K562 (cell line): ENCODE results near the gene PLA2G3. TPM values are rescaled to one million over a fixed set of nuclear protein-coding genes. Genes with fewer than 3 reads are reported as not detected.

ENCODE experiments used
- ATAC-seq: fragments of 200-7000 bp; cut with Tn5 transposase; 3 replicates; pipeline ENCODE4 v1.9.1; 2020; ENCODE audit warnings: moderate library complexity
- BruUV-seq: library from RNA; stranded (reverse); fragments of 400-500 nt; replicated peaks from 2 replicates; lab custom pipeline; 2021; lab: Mats Ljungman, UMichigan
- CTCF ChIA-PET: fragments of 300-600 bp; formaldehyde crosslinking; extraction: SDS; loops from one replicate; lab custom pipeline; 2021; ENCODE audit warnings: low intra/inter-chr PET ratio; lab: Yijun Ruan, JAX
- POLR2A ChIA-PET: fragments of 300-600, 350-650 bp; sonication (Branson Sonifier 250); formaldehyde crosslinking; extraction: SDS; loops from one replicate; lab custom pipeline; 2021; ENCODE audit warnings: antibody characterized with exemption, inconsistent platforms; lab: Yijun Ruan, JAX
- DNase-seq, 4 experiments: peaks; one replicate each; pipeline versions ENCODE4 v3.0.0 to v3.0.0-alpha.2; 2011 to 2018; ENCODE audit warnings: low spot score in 3 of 4, mixed read lengths in 3 of 4; ENCODE audit errors: extremely low read depth in 1 of 4
- FAIRE-seq: peaks from 2 replicates; lab custom pipeline; 2011; peaks lifted over from hg19 to GRCh38; lab: Jason Lieb, UNC
- H2AFZ ChIP-seq: 2 replicates; pipeline ENCODE4 v1.6.0; 2011; ENCODE audit warnings: low read depth, low read length, control low read depth, inconsistent platforms
- H3K27ac ChIP-seq: fragments of 200-600 bp; 3 replicates; pipeline ENCODE4 v1.8.0; 2011; ENCODE audit warnings: low read depth, mild to moderate bottlenecking, control low read depth, inconsistent platforms, low read length, moderate library complexity, mixed read lengths; ENCODE audit errors: extremely low read depth
- H3K27me3 ChIP-seq, 2 experiments: fragments of 300-600 bp in 1 of 2; 2 replicates in 1 of 2; 3 replicates in 1 of 2; pipeline versions ENCODE4 v1.6.0 to v1.8.0; 2011; ENCODE audit warnings: inconsistent platforms in 2 of 2, low read length in 2 of 2, mild to moderate bottlenecking in 1 of 2, mixed read lengths in 1 of 2, moderate library complexity in 1 of 2; ENCODE audit not compliant: control insufficient read depth in 2 of 2, insufficient read depth in 2 of 2
- H3K36me3 ChIP-seq: fragments of 300-600 bp; 3 replicates; pipeline ENCODE4 v1.8.0; 2011; ENCODE audit warnings: mild to moderate bottlenecking, low read length, inconsistent platforms; ENCODE audit not compliant: control insufficient read depth, insufficient read depth
- H3K4me1 ChIP-seq, 2 experiments: fragments of 200-600 bp in 1 of 2; replicated peaks in 1 of 2; 2 replicates in 1 of 2; 3 replicates in 1 of 2; pipeline versions ENCODE4 v1.5.1 to v1.8.0; 2011; ENCODE audit warnings: inconsistent platforms in 2 of 2, low read length in 2 of 2, mild to moderate bottlenecking in 1 of 2, mixed read lengths in 1 of 2, moderate library complexity in 1 of 2; ENCODE audit not compliant: control insufficient read depth in 2 of 2, insufficient read depth in 2 of 2
- H3K4me2 ChIP-seq: 2 replicates; pipeline ENCODE4 v1.6.1; 2011; ENCODE audit warnings: low read length, control low read depth, inconsistent platforms, mixed read lengths; ENCODE audit not compliant: insufficient read depth
- H3K4me3 ChIP-seq: fragments of 200-600 bp; sonication (generic), shearing (Covaris generic); 2 replicates; pipeline ENCODE4 v1.5.1; 2016; ENCODE audit warnings: control low read depth, inconsistent platforms
- H3K79me2 ChIP-seq: fragments of 200-600 bp; 3 replicates; pipeline ENCODE4 v1.8.0; 2011; ENCODE audit warnings: low read length, inconsistent platforms; ENCODE audit not compliant: control insufficient read depth, insufficient read depth
- H3K9ac ChIP-seq, 2 experiments: 2 replicates each; pipeline versions ENCODE4 v1.6.0 to v1.6.1; 2011; ENCODE audit warnings: low read depth in 2 of 2, low read length in 2 of 2, control low read depth in 1 of 2, inconsistent platforms in 1 of 2, mild to moderate bottlenecking in 1 of 2, mixed read lengths in 1 of 2; ENCODE audit not compliant: insufficient read depth in 1 of 2
- H3K9me1 ChIP-seq: one replicate; pipeline ENCODE4 v1.6.0; 2011; ENCODE audit warnings: inconsistent platforms, mild to moderate bottlenecking, low read length, moderate library complexity; ENCODE audit not compliant: control insufficient read depth, insufficient read depth
- H3K9me3 ChIP-seq: replicated peaks from 2 replicates; pipeline ENCODE4 v1.5.1; 2011; ENCODE audit warnings: low read depth, low read length, inconsistent platforms; ENCODE audit not compliant: control insufficient read depth, insufficient read depth
- H4K20me1 ChIP-seq: replicated peaks from 2 replicates; pipeline ENCODE4 v1.6.1; 2011; ENCODE audit warnings: low read length, inconsistent platforms, mixed read lengths; ENCODE audit not compliant: control insufficient read depth, insufficient read depth
- ARID4B ChIP-seq: sonication (generic); formaldehyde crosslinking; IDR thresholded peaks from 2 replicates; pipeline ENCODE4 v1.8.0; 2022; ENCODE audit warnings: mild to moderate bottlenecking, missing genetic modification reagents
- MAFF ChIP-seq: IDR thresholded peaks from 2 replicates; pipeline ENCODE4 v1.6.1; 2012; ENCODE audit warnings: low read length, improper control_type of control experiment
- NFATC3 ChIP-seq: fragments of 450-650 bp; IDR thresholded peaks from 2 replicates; pipeline ENCODE4 v1.6.1; 2017; ENCODE audit warnings: mild to moderate bottlenecking
- OTX1 ChIP-seq: fragments of 450-650 bp; formaldehyde crosslinking; IDR thresholded peaks from 2 replicates; pipeline ENCODE4 v1.4.0; 2022; ENCODE audit warnings: mild to moderate bottlenecking
- PTTG1 ChIP-seq: fragments of 450-650 bp; IDR thresholded peaks from 2 replicates; pipeline ENCODE4 v1.6.1; 2016; ENCODE audit warnings: low read depth, mild to moderate bottlenecking, missing genetic modification characterization, missing compliant biosample characterization
- SAFB2 ChIP-seq: fragments of 200-400 bp; formaldehyde crosslinking; IDR thresholded peaks from 2 replicates; pipeline ENCODE4 v1.6.1; 2018; ENCODE audit warnings: borderline replicate concordance, low read length, low read depth, moderate library complexity; ENCODE audit not compliant: severe bottlenecking
- YY1 ChIP-seq, 3 experiments: IDR thresholded peaks; 2 replicates each; pipeline ENCODE4 v1.6.1; 2011; ENCODE audit warnings: low read length in 2 of 3, mild to moderate bottlenecking in 2 of 3, moderate library complexity in 2 of 3, borderline replicate concordance in 1 of 3, control low read depth in 1 of 3, low read depth in 1 of 3; ENCODE audit not compliant: insufficient read depth in 3 of 3, insufficient replicate concordance in 2 of 3, control insufficient read depth in 1 of 3, insufficient read length in 1 of 3; ENCODE audit errors: extremely low read depth in 1 of 3
- WGBS: fragments of 100-300 bp; shearing (Covaris generic); methylation state at CpG from one replicate; pipeline ENCODE4 v1.1.6; 2016; ENCODE audit warnings: low coverage, mixed read lengths; ENCODE audit not compliant: insufficient coverage; ENCODE audit errors: missing lambda C conversion rate; 5-methylcytosine and 5-hydroxymethylcytosine counted together
- in situ Hi-C: fragments of 300-500 bp; cut with MboI; formaldehyde crosslinking; loops from 4 replicates; pipeline ENCODE4 v1.15.0; 2018; ENCODE audit warnings: inconsistent platforms, mixed read lengths
- intact Hi-C: fragments of 100-400 bp; cut with micrococcal nuclease; formaldehyde crosslinking; loops from 2 replicates; pipeline ENCODE4 v1.14.2; 2022
- polyA plus RNA-seq, 8 experiments: library from polyadenylated mRNA; depleted of rRNA in 4 of 8; stranded (reverse) in 5 of 8; unstranded in 3 of 8; fragments of >200 nt; fragmentation: Nextera tagmentation in 2 of 8; fragmentation: Illumina TruSeq in 1 of 8; extraction: Ambion mirVana in 2 of 8; extraction: Trizol in 1 of 8; gene quantifications; 2 replicates each; pipeline versions ENCODE4 v1.2.1 to v1.2.3, GENCODE V29; 2011 to 2014; ENCODE audit warnings: inconsistent platforms in 1 of 8, missing spikeins in 1 of 8
- total RNA-seq, 7 experiments: library from RNA; depleted of rRNA in 6 of 7; stranded (reverse); fragments of >200 nt in 6 of 7; fragmentation: Illumina TruSeq in 2 of 7; extraction: Trizol in 2 of 7; gene quantifications; 2 replicates each; pipeline versions ENCODE4 v1.2.1 to v1.2.3, GENCODE V29; 2011 to 2021; ENCODE audit warnings: low replicate concordance in 1 of 7

Gene PLA2G3
- total and polyA plus RNA-seq, 9 of the 15 experiments (the other 6 are each of a cell fraction or from before 2014, with no cell fraction given) = 0.18 to 1.4 (median 0.64) TPM

GRCh38 chr22:31135706-31136105 lies 4.6 kb downstream of the PLA2G3 start:
- in situ Hi-C loops = no loop called here
- peaks cover 9 to 11% of the 10 kb centered on the region in 2 experiments; a peak in 4 of 5 replicates for H3K4me1 ChIP-seq
- no peak overlapping the region for H3K27ac ChIP-seq
- no peak overlapping the region for H3K4me2 ChIP-seq
- ChIA-PET CTCF (no interaction called here), POLR2A (interaction anchor here (0.6 to 1.6 kb wide), 4 partner anchors 10 to 57 kb away, joined by 3 read pairs; no protein-coding TSS in a partner anchor)
- H3K9ac ChIP-seq = no peak overlapping the region
- no peak overlapping the region for H3K4me3 ChIP-seq
- TF ChIP-seq OTX1 (CRISPR knock-in tag) (no peak), PTTG1 (tag) (no peak), ARID4B (CRISPR knock-in tag) (no peak), SAFB2 (no peak), NFATC3 (no peak), MAFF (no peak), YY1 (IDR thresholded peaks at IDR 0.05; ENCODE audit: borderline replicate concordance in 1 of 3, control insufficient read depth in 1 of 3, extremely low read depth in 1 of 3, insufficient read depth in 3 of 3, insufficient read length in 1 of 3, insufficient replicate concordance in 2 of 3, low read depth in 1 of 3, low read length in 2 of 3) (no peak)
- no peaks in the 10 kb centered on the region for H3K27me3 ChIP-seq
- no peak for FAIRE-seq
- H3K79me2 ChIP-seq = no peaks in the 10 kb centered on the region
- H3K9me3 ChIP-seq = no peaks in the 10 kb centered on the region
- DNase-seq = no peak
- H2AFZ ChIP-seq = no peak overlapping the region
- no peak for ATAC-seq
- no peaks in the 10 kb centered on the region for H3K9me1 ChIP-seq
- 38% methylated on average over 4 of the region's 6 CpGs for WGBS
- no peaks in the 10 kb centered on the region for H3K36me3 ChIP-seq
- intact Hi-C loops = no loop called here
- no TSS peak for BruUV-seq
- no peaks in the 10 kb centered on the region for H4K20me1 ChIP-seq
